HG03196 (cell line): Measurements from ENCODE around the gene KATNB1.
"Not testable (repeated sequence)": the region's sequence is repeated elsewhere in the genome, so short reads cannot be mapped to it uniquely, and the experiment has no call there.

ENCODE experiments used
- ATAC-seq: cut with Tn5 transposase; IDR thresholded peaks from one replicate; pipeline ENCODE4 v1.9.1; 2021; ENCODE audit not compliant: unreplicated experiment

KATNB1 gene

GRCh38 chr16:57741660-57742191, 6.2 kb downstream of the KATNB1 start:
- no peak for ATAC-seq

DNA sequence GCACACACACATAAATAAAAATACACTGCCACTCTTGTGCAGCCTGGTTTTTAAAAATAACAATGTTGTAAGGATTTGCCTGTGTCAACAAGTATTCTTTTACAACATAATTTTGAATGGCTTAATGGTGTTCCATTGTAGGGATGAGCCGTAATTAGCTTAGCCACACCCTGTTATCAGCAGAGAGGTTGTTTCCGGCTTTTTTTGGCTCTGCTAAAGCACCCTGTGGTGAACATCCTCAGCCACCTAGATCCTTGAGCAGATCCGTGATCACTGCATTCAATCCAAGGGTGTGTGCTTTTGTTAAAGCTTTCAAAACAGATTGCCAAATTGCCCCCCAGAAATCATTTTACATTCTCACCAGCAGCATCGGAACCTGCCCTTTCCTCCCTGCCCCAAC, 7.0 kb downstream of the KATNB1 start:
- no peak for ATAC-seq

GRCh38 chr16:57743458-57743857, 7.9 kb downstream of the KATNB1 start:
- ATAC-seq, result no peak

GRCh38 chr16:57743886-57744641, 8.5 kb downstream of the KATNB1 start:
- no peak for ATAC-seq

GRCh38 chr16:57744642-57744903, 9.0 kb downstream of the KATNB1 start:
- ATAC-seq, result no peak

DNA sequence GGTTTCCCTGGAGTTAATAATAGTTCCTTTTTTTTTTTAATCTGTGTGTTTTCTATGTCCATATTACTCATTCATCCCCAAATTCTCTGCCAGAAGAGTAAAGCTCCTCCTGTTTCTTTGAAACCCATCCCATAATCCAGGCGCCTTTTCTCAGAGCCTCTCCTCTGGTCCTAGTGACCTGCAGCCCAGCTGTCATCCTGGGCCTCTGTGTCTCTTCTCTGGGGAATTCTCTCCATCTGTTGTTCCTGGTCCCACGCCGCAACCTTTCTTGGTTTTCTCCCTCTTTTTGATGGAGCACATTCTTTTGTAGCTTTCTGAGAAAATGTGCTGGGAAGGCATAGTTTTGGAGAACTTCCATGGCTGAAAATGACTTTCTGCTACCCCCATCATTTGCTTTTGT, 10.2 kb downstream of the KATNB1 start:
- ATAC-seq, result no peak

DNA sequence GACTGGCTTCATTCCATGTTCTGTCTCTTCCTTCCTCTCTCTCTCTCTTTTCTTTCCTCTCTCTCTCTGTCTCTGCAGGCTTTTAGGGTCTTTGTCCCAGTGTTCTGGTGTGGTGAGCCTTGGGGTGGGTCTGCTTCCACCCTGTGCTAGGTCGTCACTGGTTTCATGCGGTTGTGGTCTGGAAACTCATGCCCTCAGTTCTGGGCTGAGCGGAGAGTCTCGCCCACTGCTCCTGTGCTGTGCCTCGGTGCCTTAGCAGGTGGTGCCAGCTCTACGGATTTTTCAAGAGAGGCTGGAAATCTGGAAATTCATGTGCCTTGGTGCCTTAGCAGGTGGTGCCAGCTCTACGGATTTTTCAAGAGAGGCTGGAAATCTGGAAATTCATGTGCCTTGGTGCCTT, 10.7 kb downstream of the KATNB1 start:
- ATAC-seq, result not testable (repeated sequence)

DNA sequence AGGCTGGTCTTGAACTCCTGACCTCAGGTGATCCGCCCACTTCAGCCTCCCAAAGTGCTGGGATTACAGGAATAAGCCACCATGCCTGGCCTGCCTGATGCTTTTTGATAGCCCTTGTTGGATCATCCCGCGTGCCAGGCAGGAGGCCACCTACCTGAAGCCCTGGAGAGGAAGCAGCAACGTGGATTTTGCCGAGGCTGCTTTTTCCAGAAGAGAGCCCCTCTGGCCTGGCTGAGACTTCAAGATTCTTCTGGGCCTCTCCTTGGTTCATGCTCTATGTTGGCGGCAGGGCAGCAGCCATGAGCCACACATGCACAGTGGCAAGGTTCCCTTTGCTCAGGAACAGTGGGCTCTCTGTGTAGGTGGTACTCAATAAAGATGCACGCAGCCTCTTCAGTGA, 11.5 kb downstream of the KATNB1 start:
- ATAC-seq, result no peak

GRCh38 chr16:57747496-57747895, 11.9 kb downstream of the KATNB1 start:
- ATAC-seq, result no peak

DNA sequence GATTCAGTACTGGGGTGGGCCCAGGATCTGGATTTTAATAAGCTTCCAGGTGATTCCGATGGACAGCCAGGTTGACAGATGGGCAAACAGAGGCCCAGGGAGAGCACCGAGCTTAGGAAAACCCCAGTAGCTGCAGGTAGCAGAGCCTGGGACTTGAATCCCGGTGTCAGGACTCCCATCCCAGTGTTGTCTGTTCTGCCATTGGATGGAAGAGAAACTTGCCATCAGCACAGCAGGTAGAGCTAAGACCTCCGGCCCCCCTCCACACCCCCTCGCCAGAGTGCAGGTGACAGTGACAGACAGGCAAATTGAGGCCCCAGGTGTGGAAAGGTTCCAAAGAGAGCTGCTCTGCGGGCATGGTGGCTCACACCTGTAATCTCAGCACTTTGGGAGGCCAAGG, 12.4 kb downstream of the KATNB1 start:
- no peak for ATAC-seq

GRCh38 chr16:57748596-57748995, 13.0 kb downstream of the KATNB1 start:
- ATAC-seq, result no peak

DNA sequence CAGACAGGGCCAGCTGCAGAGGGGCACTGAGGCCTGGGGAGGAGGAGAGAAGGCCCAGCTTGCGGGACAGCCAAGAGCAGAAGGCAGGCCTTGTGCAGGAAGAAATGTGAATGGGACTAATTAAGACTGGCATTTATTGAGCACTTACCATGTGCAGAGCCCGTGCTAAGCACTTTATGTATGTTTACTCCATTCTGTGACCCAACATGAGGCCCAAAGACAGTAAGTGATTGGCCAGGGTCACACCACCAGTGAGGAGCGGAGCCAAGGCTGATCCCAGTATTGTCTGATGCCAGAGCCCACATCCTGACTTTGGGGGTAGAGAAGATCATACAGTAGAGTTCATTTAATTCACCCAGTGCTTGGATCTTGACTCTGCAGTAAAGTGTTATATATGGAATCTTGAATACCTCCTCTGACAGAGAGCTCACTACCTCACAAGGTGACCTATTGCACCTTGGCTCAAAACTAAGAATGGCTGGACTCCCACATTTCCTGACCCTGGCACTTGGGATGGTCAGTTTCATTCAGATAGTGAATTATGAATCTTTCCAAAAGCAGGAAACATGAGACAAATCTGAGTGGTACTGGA, 13.6 kb downstream of the KATNB1 start:
- no peak for ATAC-seq

DNA sequence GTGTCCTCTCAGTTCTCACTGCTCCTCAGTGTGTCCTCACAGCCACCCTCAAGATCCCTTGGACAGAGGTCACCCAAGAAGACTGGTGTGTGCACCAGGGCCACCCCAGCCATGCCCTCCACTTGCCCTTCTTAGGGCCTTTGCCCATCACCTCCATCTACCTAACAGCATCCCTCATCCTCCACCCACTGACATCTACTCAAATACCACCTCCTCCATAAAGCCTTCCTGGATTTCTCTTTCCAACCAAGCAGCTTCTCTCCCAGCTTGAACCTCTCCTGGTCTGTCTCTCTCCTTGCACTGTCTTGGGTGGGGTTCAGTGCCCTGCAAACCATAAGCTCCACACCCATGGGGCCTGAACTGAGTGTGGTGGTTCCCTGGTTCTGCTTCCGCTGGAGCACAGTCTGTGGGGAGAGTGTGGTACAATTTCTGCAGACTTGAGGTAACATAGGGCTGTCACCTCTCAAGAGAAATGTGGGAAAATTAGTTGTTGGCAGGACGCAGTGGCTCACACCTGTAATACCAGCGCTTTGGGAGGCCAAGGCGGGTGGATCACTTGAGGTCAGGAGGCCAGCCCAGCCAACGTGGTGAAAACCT, 14.4 kb downstream of the KATNB1 start:
- no peak for ATAC-seq

DNA sequence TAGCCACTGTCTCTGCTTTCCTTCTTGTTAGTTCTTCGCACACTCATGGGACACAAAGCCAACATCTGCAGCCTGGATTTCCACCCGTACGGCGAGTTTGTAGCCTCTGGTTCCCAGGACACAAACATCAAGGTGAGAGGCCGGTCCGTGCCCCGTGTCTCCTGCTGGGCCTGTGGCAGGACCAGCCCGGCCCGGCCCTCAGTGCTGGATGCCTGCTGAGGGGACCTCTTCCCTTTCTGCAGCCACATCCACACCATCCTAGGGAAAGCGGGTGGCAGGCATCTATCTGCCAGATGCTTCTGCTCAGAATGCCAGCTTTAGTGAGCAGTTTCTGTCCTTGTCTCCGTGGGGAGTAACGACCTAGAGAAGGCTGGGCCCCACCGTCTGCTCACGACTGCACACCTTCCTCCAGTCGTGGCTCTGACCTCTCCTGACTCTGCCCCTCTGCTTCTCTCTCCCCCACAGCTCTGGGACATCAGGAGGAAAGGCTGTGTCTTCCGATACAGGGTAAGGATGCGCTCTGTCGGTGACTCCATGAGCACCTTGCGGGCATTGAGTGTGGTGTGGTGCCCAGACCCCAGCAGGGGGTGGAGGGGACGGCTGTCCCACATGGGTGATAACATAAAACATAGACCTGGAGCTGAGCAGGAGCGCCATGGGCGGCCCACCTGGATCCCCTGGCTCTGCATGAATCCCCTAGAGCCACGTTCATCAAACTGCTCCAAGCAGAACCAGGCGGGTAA, 15.4 kb downstream of the KATNB1 start:
- ATAC-seq, result no peak

DNA sequence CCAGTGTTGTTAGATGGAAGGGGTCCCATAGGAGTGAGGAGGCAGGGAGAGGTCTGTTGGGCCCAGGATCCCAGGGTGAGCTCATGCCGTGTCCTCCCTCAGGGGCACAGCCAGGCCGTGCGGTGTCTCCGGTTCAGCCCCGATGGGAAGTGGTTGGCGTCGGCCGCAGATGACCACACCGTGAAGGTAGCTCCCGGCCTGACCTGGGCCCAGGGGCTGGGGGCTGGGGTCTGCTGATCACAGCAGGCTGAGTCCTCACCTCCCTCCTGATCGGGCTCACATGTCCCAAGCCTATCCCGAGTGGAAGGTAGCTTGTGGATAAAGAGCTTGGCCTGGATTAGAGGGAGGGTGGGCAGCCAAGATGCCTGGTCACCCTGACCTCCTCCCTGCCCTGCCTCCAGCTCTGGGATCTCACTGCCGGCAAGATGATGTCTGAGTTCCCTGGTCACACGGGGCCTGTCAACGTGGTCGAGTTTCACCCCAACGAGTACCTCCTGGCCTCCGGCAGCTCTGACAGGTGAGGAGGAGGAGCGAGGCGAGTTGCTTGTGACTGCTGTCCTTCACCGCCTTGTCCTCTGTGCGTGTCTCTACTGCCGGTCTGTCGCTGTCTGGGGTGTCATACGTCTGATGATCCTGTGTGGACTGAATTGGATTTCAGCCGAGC, 16.1 kb downstream of the KATNB1 start:
- no peak for ATAC-seq

DNA sequence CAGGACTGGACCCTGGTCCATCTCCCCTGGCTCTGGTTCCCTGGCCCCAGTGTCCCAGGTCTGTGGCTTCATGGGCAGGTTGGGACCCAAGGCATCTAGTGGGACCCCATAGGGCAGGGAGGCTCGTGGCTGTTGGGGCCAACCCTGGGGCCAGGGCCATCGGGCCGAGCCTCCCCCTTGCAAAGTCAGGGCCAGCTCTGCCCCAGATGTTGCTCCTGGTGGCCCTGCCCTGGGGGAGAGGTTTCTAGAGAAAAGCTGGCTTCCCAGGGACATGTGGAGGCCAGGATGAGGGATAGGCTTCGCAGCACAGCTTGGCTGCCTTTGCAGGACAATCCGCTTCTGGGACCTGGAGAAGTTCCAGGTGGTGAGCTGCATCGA, 16.6 kb downstream of the KATNB1 start:
- ATAC-seq, result no peak

- no peak for ATAC-seq
Observed at GRCh38 chr16:57752581-57753447, 17.2 kb downstream of the KATNB1 start.

DNA sequence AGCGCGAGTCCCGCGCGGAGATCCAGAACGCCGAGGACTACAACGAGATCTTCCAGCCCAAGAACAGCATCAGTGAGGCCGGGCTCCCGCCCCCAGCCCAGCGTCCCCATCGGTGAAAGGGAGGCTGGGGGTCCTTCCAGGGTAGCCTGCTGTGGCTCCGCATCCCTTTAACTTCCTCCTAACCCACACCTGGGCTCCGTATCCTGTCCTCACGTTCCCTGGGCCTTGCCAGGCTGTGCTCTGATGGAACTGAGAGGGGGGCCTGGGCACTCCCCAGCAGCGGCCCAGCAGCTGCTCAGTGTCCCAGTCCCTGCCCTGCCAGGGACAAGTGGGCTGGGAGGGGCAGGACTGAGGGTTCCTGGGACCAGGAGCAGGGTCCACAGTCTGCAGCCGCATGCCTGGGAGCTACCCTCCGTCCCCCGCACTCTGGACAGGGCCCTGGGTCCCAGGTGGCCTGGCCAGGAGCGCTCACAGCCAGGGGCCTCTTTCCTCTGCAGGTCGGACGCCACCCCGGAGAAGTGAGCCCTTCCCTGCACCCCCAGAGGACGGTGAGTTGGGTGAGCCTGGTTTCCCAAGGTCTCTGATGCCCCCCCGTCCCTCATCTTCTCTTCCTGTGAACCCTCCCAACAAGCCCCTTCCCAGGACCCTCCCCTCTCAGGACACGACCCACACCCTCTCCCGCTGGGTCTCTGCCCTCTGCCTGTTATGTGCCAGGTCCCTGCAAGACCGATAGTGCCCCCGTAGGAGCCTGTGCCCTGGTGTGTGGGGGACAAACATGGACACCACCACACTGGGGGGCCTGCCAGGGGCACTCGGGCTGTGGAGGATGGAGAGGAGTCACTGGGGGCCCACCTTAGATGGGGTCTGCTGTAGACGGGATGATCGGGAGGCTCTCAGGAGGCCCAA, 18.1 kb downstream of the KATNB1 start:
- no peak for ATAC-seq

DNA sequence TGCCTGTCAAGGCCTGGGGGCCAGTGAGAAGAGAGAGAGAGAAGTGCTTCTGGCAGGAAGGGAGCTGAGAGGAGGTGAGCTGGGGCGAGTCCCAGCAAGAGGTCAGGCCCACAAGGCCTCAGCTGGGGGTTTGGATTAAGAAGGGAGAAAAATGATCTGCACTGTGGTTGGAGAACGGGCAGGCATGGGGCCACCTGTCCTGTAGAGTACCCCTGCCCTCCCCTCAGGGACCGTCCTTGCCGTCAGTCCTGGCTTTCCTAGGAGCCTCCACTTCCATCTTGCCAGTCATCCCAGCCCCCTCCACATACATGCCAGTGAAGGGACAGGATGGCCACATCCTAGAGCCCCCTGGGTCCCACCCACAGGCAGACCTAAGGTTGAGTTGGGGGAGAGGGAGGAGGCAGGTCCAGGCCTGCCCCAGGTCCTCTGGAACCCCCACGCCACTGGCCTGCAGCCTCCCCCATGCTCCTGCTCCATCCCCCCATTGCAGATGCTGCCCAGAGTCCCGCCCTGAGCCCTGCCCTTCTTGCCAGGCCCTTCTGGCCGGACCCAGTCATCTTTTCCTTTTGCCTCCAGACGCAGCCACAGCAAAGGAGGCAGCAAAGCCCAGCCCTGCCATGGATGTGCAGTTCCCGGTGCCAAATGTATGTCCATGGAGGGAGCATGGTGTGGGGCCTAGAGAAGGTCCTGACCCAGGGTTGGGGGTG, 18.9 kb downstream of the KATNB1 start:
- no peak for ATAC-seq
